ENCODE results near the gene CD300LB. TPM values are rescaled to one million over a fixed set of nuclear protein-coding genes. Genes with fewer than 3 reads are reported as not detected.

The CD300LB gene
- total RNA-seq, 1 donor from 2014 or later, result not detected

- Mint-ChIP-seq H3K36me3 (ENCODE audit: low read depth) (no peaks in the 10 kb centered on the region), H3K27me3 (peaks cover 3% of the 10 kb centered on the region), H3K4me3 (no peak overlapping the region), H3K27ac (no peak overlapping the region), H3K9me3 (no peaks in the 10 kb centered on the region), H3K4me1 (peaks cover 4% of the 10 kb centered on the region)
- DNase-seq (no peak), ATAC-seq (ENCODE audit: low read depth) (no peak)
- intact Hi-C loops (cut with micrococcal nuclease), result no loop called here
- POLR2A ChIA-PET, result no interaction called here
- TF ChIP-seq CTCF (IDR thresholded peaks at IDR 0.05), result no peak
- CTCF ChIA-PET, result no interaction called here
Measured at GRCh38 chr17:74542727-74543383, 11.6 kb upstream of the CD300LB start.

- H3K27ac Mint-ChIP-seq, result no peak overlapping the region
- H3K9me3 Mint-ChIP-seq, result no peaks in the 10 kb centered on the region
- no peak for DNase-seq
- intact Hi-C loops (cut with micrococcal nuclease), result no loop called here
- ChIA-PET CTCF (no interaction called here), POLR2A (interaction anchor here (0.6 kb wide), 1 partner anchor 1889 kb away, joined by 5 read pairs; no protein-coding TSS in a partner anchor)
- peaks cover 4% of the 10 kb centered on the region for H3K4me1 Mint-ChIP-seq
- TF ChIP-seq CTCF (IDR thresholded peaks at IDR 0.05), result no peak
- no peak for ATAC-seq (ENCODE audit: low read depth)
- H3K4me3 Mint-ChIP-seq, result no peak overlapping the region
- H3K36me3 Mint-ChIP-seq (ENCODE audit: low read depth), result no peaks in the 10 kb centered on the region
- H3K27me3 Mint-ChIP-seq, result peaks cover 3% of the 10 kb centered on the region
Measured at GRCh38 chr17:74542166-74542565, 10.9 kb upstream of the CD300LB start.

GRCh38 chr17:74541176-74542111 lies 10.2 kb upstream of the CD300LB start:
- H3K4me3 Mint-ChIP-seq, result no peak overlapping the region
- POLR2A ChIA-PET, result interaction anchor here (0.6 kb wide), 1 partner anchor 1888 kb away, joined by 5 read pairs; no protein-coding TSS in a partner anchor
- DNase-seq, result no peak
- TF ChIP-seq CTCF (IDR thresholded peaks at IDR 0.05), result no peak
- no peaks in the 10 kb centered on the region for H3K36me3 Mint-ChIP-seq (ENCODE audit: low read depth)
- no peak overlapping the region for H3K27ac Mint-ChIP-seq
- intact Hi-C loops (cut with micrococcal nuclease), result no loop called here
- H3K4me1 Mint-ChIP-seq, result peaks cover 4% of the 10 kb centered on the region
- CTCF ChIA-PET, result no interaction called here
- ATAC-seq (ENCODE audit: low read depth), result no peak
- peaks cover 3% of the 10 kb centered on the region for H3K27me3 Mint-ChIP-seq
- H3K9me3 Mint-ChIP-seq, result no peaks in the 10 kb centered on the region

- intact Hi-C loops (cut with micrococcal nuclease), result no loop called here
- CTCF ChIA-PET, result no interaction called here
- Mint-ChIP-seq H3K27me3 (peaks cover 3% of the 10 kb centered on the region), H3K4me1 (no peaks in the 10 kb centered on the region), H3K36me3 (ENCODE audit: low read depth) (no peaks in the 10 kb centered on the region), H3K27ac (no peak overlapping the region), H3K9me3 (no peaks in the 10 kb centered on the region), H3K4me3 (no peak overlapping the region)
- DNase-seq, result no peak
- POLR2A ChIA-PET, result no interaction called here
- no peak for ATAC-seq (ENCODE audit: low read depth)
- no peak for TF ChIP-seq CTCF (IDR thresholded peaks at IDR 0.05)
Measured at GRCh38 chr17:74539281-74539820, 8.1 kb upstream of the CD300LB start.

- Mint-ChIP-seq H3K4me1 (peaks cover 12% of the 10 kb centered on the region), H3K36me3 (ENCODE audit: low read depth) (no peaks in the 10 kb centered on the region), H3K27me3 (peaks cover 8% of the 10 kb centered on the region), H3K9me3 (no peaks in the 10 kb centered on the region), H3K27ac (no peak overlapping the region), H3K4me3 (no peak overlapping the region)
- ChIA-PET CTCF (no interaction called here), POLR2A (no interaction called here)
- no peak for DNase-seq
- no peak for ATAC-seq (ENCODE audit: low read depth)
- intact Hi-C loops (cut with micrococcal nuclease), result no loop called here
- TF ChIP-seq CTCF (IDR thresholded peaks at IDR 0.05), result peak; percentile 18
Measured at GRCh38 chr17:74536890-74537289, 5.6 kb upstream of the CD300LB start.
